HG03108 (cell line): ENCODE results near the gene ACSS3.

Experiments
- ATAC-seq: cut with Tn5 transposase; IDR thresholded peaks from one replicate; pipeline ENCODE4 v1.9.1; 2021; ENCODE audit warnings: moderate library complexity; ENCODE audit not compliant: unreplicated experiment

The ACSS3 gene

DNA sequence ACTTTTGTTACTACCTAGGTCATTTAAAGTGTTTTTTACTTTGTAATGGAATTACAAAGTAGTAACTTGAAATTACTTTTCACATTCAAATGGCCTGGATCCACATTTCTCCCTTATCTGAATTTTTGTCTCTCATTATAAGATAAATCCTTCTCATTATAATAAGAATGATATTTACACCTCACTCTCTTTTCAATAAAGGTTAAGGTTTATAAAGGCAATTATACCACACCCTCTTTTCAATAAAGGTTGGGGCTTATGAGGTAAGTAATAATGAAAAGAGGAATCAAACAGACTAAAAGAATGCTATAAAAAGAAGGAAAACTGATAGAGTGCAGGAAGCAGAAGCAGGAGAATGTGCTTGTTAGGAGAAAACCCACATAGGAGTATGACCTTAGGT lies 210.8 kb downstream of the ACSS3 start:
- no peak for ATAC-seq

DNA sequence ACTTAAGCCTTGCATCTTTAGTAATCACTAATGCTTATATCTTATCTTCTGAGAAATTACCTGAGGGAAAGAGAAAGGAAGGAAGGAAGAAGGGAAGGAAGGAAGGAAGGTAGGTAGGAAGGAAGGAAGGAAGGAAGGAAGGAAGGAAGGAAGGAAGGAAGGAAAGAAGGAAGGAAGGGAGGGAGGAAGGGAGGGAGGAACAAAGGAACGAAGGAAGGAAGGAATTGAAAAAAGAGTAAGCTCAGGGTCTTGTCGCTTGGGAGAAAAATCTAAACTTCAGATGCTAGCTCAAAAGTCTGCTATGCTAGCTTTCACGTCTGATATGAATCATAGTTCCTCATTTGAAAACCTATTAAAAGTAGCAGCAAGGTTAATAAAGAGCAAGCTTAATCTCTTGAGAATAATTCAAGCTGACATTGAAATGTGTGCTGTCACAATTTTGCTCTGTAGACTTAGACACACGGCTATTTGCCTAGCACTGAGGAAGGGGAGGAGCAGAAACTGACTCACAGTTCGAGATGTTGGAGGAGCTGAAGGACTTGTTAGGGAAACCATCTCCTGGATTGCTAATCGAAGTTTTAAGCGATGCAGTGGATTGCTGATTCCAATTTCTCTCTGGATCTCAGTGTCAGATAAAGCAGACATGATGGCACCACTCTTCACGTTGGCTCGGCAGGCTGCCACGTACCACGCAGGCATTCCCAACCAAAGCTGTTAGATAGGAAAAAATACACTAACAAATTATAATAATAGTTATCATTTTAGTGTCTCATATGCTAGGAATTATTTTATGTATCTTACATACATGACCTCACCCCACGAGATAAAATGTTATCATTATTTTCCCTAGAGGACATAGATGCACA lies 216.7 kb downstream of the ACSS3 start:
- ATAC-seq, result no peak

DNA sequence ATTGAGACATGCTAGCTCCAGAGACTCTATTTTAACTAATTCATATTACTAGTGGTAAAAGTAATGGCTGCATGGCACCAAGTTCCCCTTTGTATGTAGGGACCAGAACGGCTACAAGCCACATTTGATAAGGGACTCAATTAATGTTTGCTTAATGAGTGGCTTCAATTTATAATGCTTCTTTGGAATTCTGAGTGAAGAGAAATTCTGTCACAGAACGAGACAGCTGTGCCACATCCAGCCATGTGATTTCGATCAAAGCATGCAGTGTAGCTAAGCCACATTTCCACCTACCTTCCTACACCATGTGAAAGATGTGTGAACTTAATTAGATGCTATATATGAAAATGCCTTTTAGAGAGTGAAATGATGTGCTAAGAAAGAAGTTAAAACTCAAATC lies 217.4 kb downstream of the ACSS3 start:
- no peak for ATAC-seq

DNA sequence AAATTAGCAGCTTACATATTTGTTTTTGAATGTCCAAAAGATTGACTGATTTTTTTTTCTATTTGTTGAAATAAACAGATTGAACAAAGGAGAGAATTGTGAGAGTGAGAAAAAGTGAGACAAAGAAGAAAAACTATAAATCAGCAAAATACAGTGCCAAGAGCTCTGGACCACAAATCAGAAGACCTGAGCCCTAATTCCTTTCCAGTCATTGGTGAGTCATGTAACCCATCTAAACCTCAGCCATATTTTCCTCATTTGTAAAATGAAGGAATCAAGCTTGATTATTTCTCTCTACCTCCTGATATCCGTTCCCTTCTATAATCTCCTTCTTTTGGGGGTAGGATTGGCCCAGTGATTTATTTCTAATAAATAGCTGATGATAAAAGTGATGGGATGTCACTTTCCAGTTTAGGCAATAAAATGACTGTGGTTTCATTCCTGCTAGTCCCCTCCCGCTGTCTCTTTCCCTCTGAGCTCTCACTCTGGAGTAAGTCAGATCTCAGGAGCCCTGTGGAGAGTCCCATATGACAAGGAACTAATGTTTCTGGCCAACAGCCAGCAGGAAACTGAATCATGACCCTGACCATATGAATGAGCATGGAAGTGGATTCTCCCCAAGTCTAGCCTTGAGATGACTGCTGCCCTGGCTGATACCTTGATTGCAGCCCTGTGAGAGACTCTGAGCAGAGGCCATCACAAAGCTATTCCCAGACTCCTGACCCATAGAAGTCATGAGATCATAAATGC lies 218.9 kb downstream of the ACSS3 start:
- no peak for ATAC-seq

DNA sequence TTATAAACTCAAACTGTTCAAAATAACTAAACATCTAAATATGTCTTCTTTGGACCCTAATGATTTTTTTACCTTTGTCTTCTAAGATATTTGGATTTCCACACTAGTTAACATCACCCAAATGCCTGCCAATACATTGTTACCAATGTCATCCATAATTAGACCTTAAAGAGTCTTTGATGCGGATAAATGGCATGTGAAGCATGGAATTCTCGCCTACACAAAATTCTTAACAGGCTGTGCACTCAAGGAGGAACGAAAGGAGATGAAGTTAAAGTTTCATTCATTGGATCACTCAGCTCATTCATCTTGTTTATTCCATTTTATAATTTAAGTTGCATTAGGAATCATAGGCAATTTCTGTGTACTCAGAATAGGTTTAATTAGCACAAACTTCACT lies 219.7 kb downstream of the ACSS3 start:
- no peak for ATAC-seq

DNA sequence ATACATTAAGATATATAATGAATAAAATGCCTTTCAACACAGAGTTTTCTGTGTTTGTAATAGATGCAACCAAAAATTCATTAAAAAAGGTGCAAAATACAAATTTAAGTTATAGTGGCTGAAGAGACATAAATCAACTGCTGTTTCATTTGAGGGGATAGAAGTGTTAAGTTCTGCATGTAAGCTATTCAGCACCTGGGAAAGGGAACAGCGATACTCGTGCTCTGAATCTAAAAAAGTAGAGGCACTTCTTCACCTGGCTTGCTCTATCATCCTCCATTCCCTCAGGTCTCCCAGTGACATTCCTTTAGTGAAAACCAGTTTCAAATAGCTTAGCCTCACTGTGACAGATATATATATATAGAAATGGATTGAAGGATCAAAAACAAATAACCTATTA lies 222.6 kb downstream of the ACSS3 start:
- no peak for ATAC-seq

DNA sequence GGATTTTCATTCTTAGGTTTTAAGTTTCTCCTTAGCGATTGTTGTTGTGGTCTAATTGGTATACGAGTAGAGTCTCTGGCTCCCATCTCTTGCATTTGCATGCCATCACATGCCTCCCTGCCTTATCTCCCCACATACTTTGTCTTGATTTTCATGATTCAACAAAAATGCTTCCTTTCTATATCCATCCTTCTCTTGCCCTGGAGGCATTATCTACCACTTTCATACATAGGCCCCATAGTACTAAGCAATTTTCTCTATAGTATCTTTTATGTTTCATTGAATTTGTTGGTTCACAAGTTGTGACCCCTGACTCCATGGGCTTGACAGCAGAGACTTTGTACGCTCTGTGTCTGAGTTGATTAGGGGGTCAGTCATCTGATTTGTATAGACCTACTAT lies 226.1 kb downstream of the ACSS3 start:
- ATAC-seq, result no peak
